ENCODE measurements around the gene HMGCR. TPM values are rescaled to one million over a fixed set of nuclear protein-coding genes. Genes with fewer than 3 reads are reported as not detected.

The HMGCR gene
- total and polyA plus RNA-seq, 2 of the 8 experiments (the other 6 are each of a cell fraction or from before 2014, with no cell fraction given): 45.8 to 199 TPM

DNA sequence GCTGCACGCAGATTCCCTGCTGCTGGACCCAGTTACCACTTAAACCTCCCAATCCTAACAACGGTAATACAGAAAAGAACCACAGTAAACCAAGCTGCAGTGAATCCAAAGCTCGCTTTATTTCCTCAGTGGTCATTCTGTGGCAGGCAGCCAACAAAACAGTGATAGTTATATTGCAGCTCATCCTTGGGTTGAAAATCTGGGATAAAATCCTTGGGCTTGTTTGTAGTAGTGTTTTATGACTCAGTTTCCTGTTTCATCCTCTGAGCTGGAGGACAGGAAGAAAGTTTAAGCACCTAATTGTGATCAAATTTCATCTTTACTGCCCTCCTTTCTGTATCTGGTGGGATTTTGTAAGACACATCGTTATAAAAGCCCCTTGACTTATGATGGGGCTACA, 31.4 kb downstream of the HMGCR start:
- no peak overlapping the region for H2BK15ac ChIP-seq (ENCODE audit: low read length)
- H2BK20ac ChIP-seq (ENCODE audit: low read length): no peak overlapping the region
- H4K20me1 ChIP-seq (replicated peaks in 1 of 2; ENCODE audit: control insufficient read depth in 1 of 2, insufficient read depth in 2 of 2, low read length in 2 of 2): peaks cover 0 to 2% of the 10 kb centered on the region in 2 experiments
- POLR2A ChIA-PET (ENCODE audit: partially characterized antibody): interaction anchor here (1.1 kb wide), 1 partner anchor 8 kb away, joined by 3 read pairs; no protein-coding TSS in a partner anchor
- no peak overlapping the region for H4K8ac ChIP-seq (ENCODE audit: extremely low read depth, insufficient read depth, low read length)
- H2AK5ac ChIP-seq (ENCODE audit: low read depth, low read length): no peak overlapping the region
- H3K4me2 ChIP-seq (ENCODE audit: insufficient read depth in 1 of 2, low read depth in 2 of 2, low read length in 2 of 2): no peak overlapping the region
- no peak overlapping the region for H3K4ac ChIP-seq (replicated peaks; ENCODE audit: insufficient read length, low read depth, low read length)
- DNase-seq (ENCODE audit: low read depth in 1 of 2, low spot score in 2 of 2): no peak
- H3K27me3 ChIP-seq (replicated peaks in 1 of 4; ENCODE audit: control insufficient read depth in 3 of 4, extremely low read depth in 1 of 4, insufficient read depth in 3 of 4, low read length in 3 of 4): no peaks in the 10 kb centered on the region
- no peak overlapping the region for H2BK5ac ChIP-seq (ENCODE audit: low read depth, low read length)
- no peak overlapping the region for H3K23ac ChIP-seq (ENCODE audit: insufficient read length)
- H3K9me3 ChIP-seq (ENCODE audit: insufficient read depth in 2 of 2, low read depth in 1 of 2, low read length in 1 of 2): no peaks in the 10 kb centered on the region
- WGBS, 2 experiments (ENCODE audit: extremely low coverage in 1 of 2, insufficient coverage in 1 of 2, insufficient read length in 1 of 2, insufficient replicate concordance in 2 of 2, low coverage in 1 of 2, low lambda C conversion rate in 2 of 2, missing lambda C conversion rate in 1 of 2): 95% methylated on average over 4 of the region's 4 CpGs; no CpG with 5 or more reads in 1 of the 2 experiments
- H2AFZ ChIP-seq (ENCODE audit: low read length): no peak overlapping the region
- H3K36me3 ChIP-seq (ENCODE audit: control insufficient read depth in 2 of 4, insufficient read depth in 4 of 4, low read length in 3 of 4): peaks cover 0 to 2% (median 0%) of the 10 kb centered on the region in 4 experiments; a peak in 2 of 8 replicates
- no peak overlapping the region for H3K18ac ChIP-seq (ENCODE audit: extremely low read depth, low read length)
- no peak overlapping the region for H3K14ac ChIP-seq (ENCODE audit: insufficient read length)
- H3K4me1 ChIP-seq (replicated peaks in 1 of 4; ENCODE audit: control insufficient read depth in 3 of 4, insufficient read depth in 4 of 4, low read length in 3 of 4): no peaks in the 10 kb centered on the region
- no peaks in the 10 kb centered on the region for H3K23me2 ChIP-seq (ENCODE audit: low read depth, low read length)
- no peak overlapping the region for H3K4me3 ChIP-seq (ENCODE audit: extremely low read depth in 1 of 4, insufficient read depth in 2 of 4, low read depth in 3 of 4, low read length in 4 of 4)
- H4K5ac ChIP-seq (ENCODE audit: insufficient read length, low read depth, low read length): no peak overlapping the region
- H3K56ac ChIP-seq (replicated peaks; ENCODE audit: insufficient read length, low read depth, low read length): no peak overlapping the region
- H3K27ac ChIP-seq (ENCODE audit: low read depth, low read length): no peak overlapping the region
- no peaks in the 10 kb centered on the region for H3K79me1 ChIP-seq (ENCODE audit: low read depth, low read length)
- no peak overlapping the region for H3K9ac ChIP-seq (replicated peaks in 1 of 4; ENCODE audit: extremely low read depth in 1 of 4, low read depth in 3 of 4, low read length in 3 of 4)
- H4K91ac ChIP-seq (replicated peaks; ENCODE audit: insufficient read length, low read length): no peak overlapping the region
- no peak for FAIRE-seq
- CTCF ChIA-PET (ENCODE audit: partially characterized antibody): interaction anchor here (0.6 to 0.9 kb wide), 2 partner anchors 10 to 267 kb away, joined by 3 read pairs; no protein-coding TSS in a partner anchor
- H2BK120ac ChIP-seq (replicated peaks; ENCODE audit: low read depth, low read length): no peak overlapping the region
- H3K79me2 ChIP-seq (ENCODE audit: control insufficient read depth in 1 of 2, insufficient read depth in 2 of 2, low read length in 2 of 2): no peaks in the 10 kb centered on the region
- H2BK12ac ChIP-seq (ENCODE audit: low read depth, low read length): no peak overlapping the region
- TF ChIP-seq EP300 (IDR thresholded peaks at IDR 0.05; ENCODE audit: borderline replicate concordance in 1 of 2, low read depth in 2 of 2, low read length in 2 of 2): no peak
